Colonic mucosa (tissue), 4 donors: ENCODE data around the gene KLK7. TPM values are rescaled to one million over a fixed set of nuclear protein-coding genes. Genes with fewer than 3 reads are reported as not detected.

ENCODE experiments used
- DNase-seq: peaks from one replicate; pipeline ENCODE4 v3.0.0-alpha.2; 2020
- H3K27ac ChIP-seq: fragments of 200-600 bp; one replicate; pipeline ENCODE4 v1.8.0; 2021
- H3K27me3 ChIP-seq: fragments of 200-600 bp; one replicate; pipeline ENCODE4 v1.8.0; 2021
- H3K36me3 ChIP-seq: fragments of 200-600 bp; one replicate; pipeline ENCODE4 v1.8.0; 2021
- H3K4me1 ChIP-seq: fragments of 200-600 bp; one replicate; pipeline ENCODE4 v1.8.0; 2021; ENCODE audit warnings: mild to moderate bottlenecking
- H3K4me3 ChIP-seq: fragments of 200-600 bp; one replicate; pipeline ENCODE4 v1.8.0; 2021
- H3K9ac ChIP-seq, 2 donors: one replicate each; pipeline ENCODE4 v1.7.0; 2013; ENCODE audit warnings: control low read depth in 2 of 2, low read depth in 2 of 2, low read length in 2 of 2
- H3K9me3 ChIP-seq: fragments of 200-600 bp; one replicate; pipeline ENCODE4 v1.8.0; 2021
- CTCF ChIP-seq: fragments of 200-600 bp; IDR thresholded peaks from one replicate; pipeline ENCODE4 v1.8.0; 2022; ENCODE audit warnings: antibody characterized with exemption, mild to moderate bottlenecking
- intact Hi-C: fragments of 100-400 bp; cut with DNase I; formaldehyde crosslinking; loops from one replicate; pipeline ENCODE4 v1.14.1; 2022
- total RNA-seq, 2 donors: library from RNA; stranded (reverse); fragmentation: NEBNext Ultra II Directional in 1 of 2; extraction: Animal tissue kit (Norgen Biotek cat#: 25700) in 1 of 2; gene quantifications; one replicate each; pipeline ENCODE4 v1.2.1, GENCODE V29; 2021
- donor health status: healthy.
- donor health status: DM: no; HTN: no; CAD: no.
- donor health status: DM: no; HTN: no; CAD: no.

KLK7 gene
- total RNA-seq, 2 donors from 2014 or later, result not detected

- DNase-seq, result no peak
- intact Hi-C loops, result no loop called here
- no peak overlapping the region for H3K9ac ChIP-seq
- no peaks in the 10 kb centered on the region for H3K36me3 ChIP-seq
- no peaks in the 10 kb centered on the region for H3K9me3 ChIP-seq
- no peak overlapping the region for H3K27ac ChIP-seq
- no peak overlapping the region for H3K4me3 ChIP-seq
- TF ChIP-seq CTCF, result no peak
- no peaks in the 10 kb centered on the region for H3K27me3 ChIP-seq
- no peaks in the 10 kb centered on the region for H3K4me1 ChIP-seq
These were observed 14.9 kb downstream of the KLK7 start for GRCh38 chr19:50968716-50969412.

- DNase-seq, result no peak
- no peak overlapping the region for H3K27ac ChIP-seq
- no peaks in the 10 kb centered on the region for H3K36me3 ChIP-seq
- intact Hi-C loops, result no loop called here
- H3K4me3 ChIP-seq, result no peak overlapping the region
- no peaks in the 10 kb centered on the region for H3K4me1 ChIP-seq
- no peak overlapping the region for H3K9ac ChIP-seq
- TF ChIP-seq CTCF, result no peak
- H3K9me3 ChIP-seq, result no peaks in the 10 kb centered on the region
- no peaks in the 10 kb centered on the region for H3K27me3 ChIP-seq
These were observed 15.6 kb downstream of the KLK7 start for GRCh38 chr19:50967929-50968715.

GRCh38 chr19:50964266-50964665 is 19.5 kb downstream of the KLK7 start:
- Histone ChIP-seq H3K9ac (no peak overlapping the region), H3K27me3 (no peaks in the 10 kb centered on the region), H3K4me1 (no peaks in the 10 kb centered on the region), H3K36me3 (no peaks in the 10 kb centered on the region), H3K9me3 (no peaks in the 10 kb centered on the region), H3K4me3 (no peak overlapping the region), H3K27ac (no peak overlapping the region)
- intact Hi-C loops, result no loop called here
- DNase-seq, result no peak
- TF ChIP-seq CTCF, result no peak

GRCh38 chr19:50963381-50963780 is 20.3 kb downstream of the KLK7 start:
- no peak for TF ChIP-seq CTCF
- H3K4me3 ChIP-seq, result no peak overlapping the region
- no peak overlapping the region for H3K9ac ChIP-seq
- DNase-seq, result no peak
- H3K36me3 ChIP-seq, result no peaks in the 10 kb centered on the region
- intact Hi-C loops, result no loop called here
- H3K9me3 ChIP-seq, result no peaks in the 10 kb centered on the region
- H3K27me3 ChIP-seq, result no peaks in the 10 kb centered on the region
- H3K4me1 ChIP-seq, result no peaks in the 10 kb centered on the region
- no peak overlapping the region for H3K27ac ChIP-seq

GRCh38 chr19:50962245-50962644 is 21.5 kb downstream of the KLK7 start:
- intact Hi-C loops, result no loop called here
- DNase-seq, result no peak

More at GRCh38 chr19:50962245-50962644, 21.5 kb downstream of the KLK7 start:
- Histone ChIP-seq H3K4me3 (no peak overlapping the region), H3K27me3 (no peaks in the 10 kb centered on the region), H3K9ac (no peak overlapping the region), H3K27ac (no peak overlapping the region), H3K9me3 (no peaks in the 10 kb centered on the region), H3K36me3 (no peaks in the 10 kb centered on the region), H3K4me1 (no peaks in the 10 kb centered on the region)
- TF ChIP-seq CTCF, result no peak
